WTC11 (cell line): Measurements from ENCODE around the gene DTX3L. TPM values are rescaled to one million over a fixed set of nuclear protein-coding genes. Genes with fewer than 3 reads are reported as not detected.

Experiments
- ATAC-seq: fragments of 200-7000 bp; cut with Tn5 transposase; 2 replicates; pipeline ENCODE4 v1.10.0; 2021; ENCODE audit warnings: mild to moderate bottlenecking, moderate library complexity
- CTCF ChIA-PET: fragments of 300-600 bp; sonication (Branson Sonifier 250); formaldehyde crosslinking; loops from one replicate; lab custom pipeline; 2021; ENCODE audit warnings: antibody characterized with exemption; lab: Charles Lee
- POLR2A ChIA-PET: fragments of 350-600 bp; sonication (Branson Sonifier 250); formaldehyde crosslinking; loops from one replicate; lab custom pipeline; 2021; ENCODE audit warnings: antibody characterized with exemption; lab: Charles Lee
- DNase-seq: peaks from one replicate; pipeline ENCODE4 v3.0.0; 2021; ENCODE audit warnings: low spot score
- H3K27ac Mint-ChIP-seq: 2 replicates; pipeline ENCODE4 v1.8.0; 2021; ENCODE audit warnings: mixed read lengths
- H3K27me3 Mint-ChIP-seq: 2 replicates; pipeline ENCODE4 v1.8.0; 2021; ENCODE audit warnings: low read depth, mild to moderate bottlenecking, moderate library complexity, mixed read lengths
- H3K36me3 Mint-ChIP-seq: 2 replicates; pipeline ENCODE4 v1.8.0; 2021; ENCODE audit warnings: mixed read lengths
- H3K4me1 Mint-ChIP-seq: 2 replicates; pipeline ENCODE4 v1.8.0; 2022; ENCODE audit warnings: mixed read lengths
- H3K4me3 Mint-ChIP-seq: 2 replicates; pipeline ENCODE4 v1.8.0; 2021; ENCODE audit warnings: mild to moderate bottlenecking, moderate library complexity, mixed read lengths
- H3K9me3 Mint-ChIP-seq: 2 replicates; pipeline ENCODE4 v1.8.0; 2021; ENCODE audit warnings: mixed read lengths
- ATF3 ChIP-seq: sonication (generic); formaldehyde crosslinking; conservative IDR thresholded peaks from 2 replicates; pipeline ENCODE4 v1.8.1; 2022; ENCODE audit warnings: mild to moderate bottlenecking, missing genetic modification reagents
- CDX4 ChIP-seq: fragments of 250-450 bp; sonication (Bioruptor Pico); IDR thresholded peaks from 2 replicates; pipeline ENCODE4 v1.9.0; 2021; ENCODE audit warnings: moderate library complexity, mild to moderate bottlenecking, inconsistent platforms, borderline replicate concordance
- CREB1 ChIP-seq: sonication (generic); formaldehyde crosslinking; IDR thresholded peaks from 2 replicates; pipeline ENCODE4 v1.8.0; 2023; ENCODE audit warnings: mild to moderate bottlenecking, missing genetic modification reagents
- ELF4 ChIP-seq: sonication (generic); formaldehyde crosslinking; IDR thresholded peaks from 2 replicates; pipeline ENCODE4 v1.8.1; 2022; ENCODE audit warnings: low read depth, mild to moderate bottlenecking, moderate library complexity, missing genetic modification reagents
- ERG ChIP-seq: fragments of 250-450 bp; sonication (Bioruptor Pico); IDR thresholded peaks from 2 replicates; pipeline ENCODE4 v1.8.0; 2021; ENCODE audit warnings: mild to moderate bottlenecking
- GTF2I ChIP-seq: fragments of 250-450 bp; sonication (Bioruptor Pico); conservative IDR thresholded peaks from 2 replicates; pipeline ENCODE4 v1.4.0; 2021; ENCODE audit warnings: mild to moderate bottlenecking
- KAT7 ChIP-seq: sonication (generic); formaldehyde crosslinking; IDR thresholded peaks from 2 replicates; pipeline ENCODE4 v1.8.1; 2023; ENCODE audit warnings: missing genetic modification reagents, mild to moderate bottlenecking, borderline replicate concordance
- MLX ChIP-seq: sonication (generic); formaldehyde crosslinking; IDR thresholded peaks from 2 replicates; pipeline ENCODE4 v1.8.1; 2023; ENCODE audit warnings: mild to moderate bottlenecking, missing genetic modification reagents, moderate library complexity
- NFATC4 ChIP-seq: fragments of 250-450 bp; sonication (Bioruptor Pico); IDR thresholded peaks from 2 replicates; pipeline ENCODE4 v1.9.0; 2021; ENCODE audit warnings: mild to moderate bottlenecking
- NR2C2 ChIP-seq: sonication (generic); formaldehyde crosslinking; IDR thresholded peaks from 2 replicates; pipeline ENCODE4 v1.8.0; 2022; ENCODE audit warnings: mild to moderate bottlenecking, missing genetic modification reagents
- NR3C1 ChIP-seq: sonication (generic); formaldehyde crosslinking; conservative IDR thresholded peaks from 2 replicates; pipeline ENCODE4 v1.8.1; 2023; ENCODE audit warnings: low read depth, mild to moderate bottlenecking, missing genetic modification reagents
- RELA ChIP-seq: sonication (generic); formaldehyde crosslinking; IDR thresholded peaks from 2 replicates; pipeline ENCODE4 v1.8.1; 2022; ENCODE audit warnings: missing genetic modification reagents, mild to moderate bottlenecking, borderline replicate concordance
- SMAD4 ChIP-seq: sonication (generic); formaldehyde crosslinking; IDR thresholded peaks from 2 replicates; pipeline ENCODE4 v1.8.0; 2022; ENCODE audit warnings: mild to moderate bottlenecking, missing genetic modification reagents
- ZNF317 ChIP-seq: sonication (generic); formaldehyde crosslinking; IDR thresholded peaks from 2 replicates; pipeline ENCODE4 v1.8.1; 2023; ENCODE audit warnings: low read depth, mild to moderate bottlenecking, moderate library complexity, missing genetic modification reagents, borderline replicate concordance
- ZNF396 ChIP-seq: fragments of 250-450 bp; sonication (Bioruptor Pico); IDR thresholded peaks from 2 replicates; pipeline ENCODE4 v1.8.0; 2021; ENCODE audit warnings: mild to moderate bottlenecking, moderate library complexity, borderline replicate concordance
- ZNF671 ChIP-seq: fragments of 250-450 bp; sonication (Bioruptor Pico); IDR thresholded peaks from 2 replicates; pipeline ENCODE4 v1.8.0; 2021; ENCODE audit warnings: mild to moderate bottlenecking
- total RNA-seq: library from RNA; stranded (reverse); gene quantifications from 3 replicates; pipeline ENCODE4 v1.2.3, GENCODE V29; 2021
- TF ChIP-seq, protein P1 (sequence below): fragments of 250-450 bp; sonication (Bioruptor Pico); IDR thresholded peaks from 2 replicates; pipeline ENCODE4 v2.1.2; 2022; ENCODE audit warnings: mild to moderate bottlenecking, moderate library complexity

The DTX3L gene
- total RNA-seq, 1 experiment from 2014 or later = 4.6 TPM

- TF ChIP-seq ZNF396 = no peak
- TF ChIP-seq ZNF671 = no peak
- no peak for TF ChIP-seq ELF4
- no peak for TF ChIP-seq NR2C2 (CRISPR knock-in tag)
- TF ChIP-seq, all 79 proteins: peak for 0
Observed at GRCh38 chr3:122580470-122580869, 16.3 kb downstream of the DTX3L start (continued).

- H3K4me3 Mint-ChIP-seq = no peak overlapping the region
- CTCF ChIA-PET = no interaction called here
- peaks cover 19% of the 10 kb centered on the region for H3K27me3 Mint-ChIP-seq
- H3K9me3 Mint-ChIP-seq = peaks cover 43% of the 10 kb centered on the region
- POLR2A ChIA-PET = no interaction called here
- H3K4me1 Mint-ChIP-seq = peaks cover 7% of the 10 kb centered on the region
- ATAC-seq = no peak
- TF ChIP-seq ERG (no peak), GTF2I (CRISPR knock-in tag) (0 out of 2 replicates have a peak, but pooled peaks have one; percentile 4)
- TF ChIP-seq, all 79 proteins: peak for 1
- H3K36me3 Mint-ChIP-seq = peaks cover 27% of the 10 kb centered on the region
- DNase-seq = no peak
- H3K27ac Mint-ChIP-seq = no peak overlapping the region
Observed at GRCh38 chr3:122581622-122582021, 17.5 kb downstream of the DTX3L start.

DNA sequence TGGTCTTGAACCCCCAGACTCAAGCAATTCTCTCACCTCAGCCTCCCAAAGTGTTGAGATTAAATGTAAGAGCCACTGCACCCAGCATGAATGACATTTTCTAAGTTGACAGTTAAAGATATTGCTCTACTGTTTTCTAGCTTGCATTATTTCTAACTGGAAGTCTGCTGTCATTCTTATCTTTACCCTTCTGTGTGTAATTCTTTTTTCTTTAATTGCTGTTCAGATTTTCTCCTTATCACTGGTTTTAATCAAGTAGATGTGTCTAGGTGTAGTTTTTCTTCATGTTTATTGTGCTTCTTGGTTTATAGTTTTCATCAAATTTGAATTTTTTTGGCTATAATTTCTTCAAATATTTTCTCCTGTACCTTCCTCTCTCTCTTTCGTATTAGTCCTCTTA lies 18.3 kb downstream of the DTX3L start:
- H3K4me1 Mint-ChIP-seq = peaks cover 9% of the 10 kb centered on the region
- POLR2A ChIA-PET = interaction anchor here (1.6 kb wide), 1 partner anchor 68 kb away, joined by 3 read pairs; the partner anchor contains the start of gene KPNA1
- TF ChIP-seq MLX (no peak), ZNF317 (CRISPR knock-in tag) (peak; percentile 95)
- DNase-seq = no peak
- peaks cover 27% of the 10 kb centered on the region for H3K36me3 Mint-ChIP-seq
- H3K4me3 Mint-ChIP-seq = no peak overlapping the region
- CTCF ChIA-PET = no interaction called here
- ATAC-seq = no peak
- H3K27ac Mint-ChIP-seq = no peak overlapping the region
- H3K27me3 Mint-ChIP-seq = peaks cover 13% of the 10 kb centered on the region
- peaks cover 43% of the 10 kb centered on the region for H3K9me3 Mint-ChIP-seq

- ATAC-seq = no peak
- ChIA-PET POLR2A (no interaction called here), CTCF (no interaction called here)
Observed at GRCh38 chr3:122586098-122586497, 22.0 kb downstream of the DTX3L start.

GRCh38 chr3:122586773-122587485 lies 22.8 kb downstream of the DTX3L start:
- no peak for ATAC-seq
- Mint-ChIP-seq H3K36me3 (peaks cover 20% of the 10 kb centered on the region), H3K4me3 (no peak overlapping the region), H3K4me1 (peaks cover 22% of the 10 kb centered on the region), H3K9me3 (peaks cover 34% of the 10 kb centered on the region), H3K27ac (peak overlapping the region; percentile 26; the same call in 1 of the 2 replicates), H3K27me3 (no peaks in the 10 kb centered on the region)
- TF ChIP-seq ZNF671 (no peak), ATF3 (CRISPR knock-in tag) (no peak), SMAD4 (no peak), CDX4 (CRISPR knock-in tag) (no peak), CREB1 (CRISPR knock-in tag) (no peak)
- TF ChIP-seq, protein P1, sequence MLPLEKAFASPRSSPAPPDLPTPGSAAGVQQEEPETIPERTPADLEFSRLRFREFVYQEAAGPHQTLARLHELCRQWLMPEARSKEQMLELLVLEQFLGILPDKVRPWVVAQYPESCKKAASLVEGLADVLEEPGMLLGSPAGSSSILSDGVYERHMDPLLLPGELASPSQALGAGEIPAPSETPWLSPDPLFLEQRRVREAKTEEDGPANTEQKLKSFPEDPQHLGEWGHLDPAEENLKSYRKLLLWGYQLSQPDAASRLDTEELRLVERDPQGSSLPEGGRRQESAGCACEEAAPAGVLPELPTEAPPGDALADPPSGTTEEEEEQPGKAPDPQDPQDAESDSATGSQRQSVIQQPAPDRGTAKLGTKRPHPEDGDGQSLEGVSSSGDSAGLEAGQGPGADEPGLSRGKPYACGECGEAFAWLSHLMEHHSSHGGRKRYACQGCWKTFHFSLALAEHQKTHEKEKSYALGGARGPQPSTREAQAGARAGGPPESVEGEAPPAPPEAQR (CRISPR knock-in tag) = no peak
- POLR2A ChIA-PET = no interaction called here
- CTCF ChIA-PET = no interaction called here
- no peak for DNase-seq

More at GRCh38 chr3:122586098-122586497, 22.0 kb downstream of the DTX3L start:
- no peak overlapping the region for H3K27ac Mint-ChIP-seq
- H3K9me3 Mint-ChIP-seq = peaks cover 39% of the 10 kb centered on the region
- H3K36me3 Mint-ChIP-seq = peaks cover 27% of the 10 kb centered on the region
- DNase-seq = no peak
- TF ChIP-seq NFATC4 (CRISPR knock-in tag) = no peak
- no peak for TF ChIP-seq RELA (CRISPR knock-in tag)
- no peak for TF ChIP-seq KAT7 (CRISPR knock-in tag)
- no peak for TF ChIP-seq NR3C1 (CRISPR knock-in tag)
- peaks cover 19% of the 10 kb centered on the region for H3K4me1 Mint-ChIP-seq
- H3K27me3 Mint-ChIP-seq = no peaks in the 10 kb centered on the region
- H3K4me3 Mint-ChIP-seq = no peak overlapping the region
